ENCODE results near the gene NAGA. TPM values are rescaled to one million over a fixed set of nuclear protein-coding genes. Genes with fewer than 3 reads are reported as not detected.
A peak's percentile ranks its signal among the peaks of the same experiment; 100 is the strongest.

The NAGA gene
- total and polyA plus RNA-seq, 2 of the 4 experiments (the other 2 are of a cell fraction): 34.3 to 44.8 TPM

DNA sequence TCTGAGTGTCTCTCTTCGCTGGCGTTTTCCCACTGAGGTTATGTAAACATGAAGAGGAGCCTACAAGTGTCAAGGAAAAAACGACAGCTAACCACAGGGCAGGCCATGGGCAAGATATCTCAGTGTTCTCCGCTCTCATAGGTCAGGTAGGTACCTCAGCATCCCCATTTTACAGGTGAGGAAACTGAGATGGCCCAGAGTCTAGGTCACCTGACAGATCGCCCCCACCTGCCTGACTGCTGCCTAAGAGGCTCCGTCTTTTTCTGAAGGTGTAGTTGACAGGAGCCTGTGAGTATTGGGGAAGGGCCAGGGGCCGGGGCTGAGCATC is 20.8 kb upstream of the NAGA start:
- no peak for ATAC-seq (ENCODE audit: low read depth)
- H3K27ac ChIP-seq (ENCODE audit: insufficient read depth, low read length): no peak overlapping the region; the same call in 1 of the 2 replicates
- peak overlapping the region; percentile 56 for H3K14ac ChIP-seq (replicated peaks; ENCODE audit: low read depth, low read length)
- H3K36me3 ChIP-seq (ENCODE audit: control insufficient read depth, insufficient read depth, low read length): peaks cover 5% of the 10 kb centered on the region
- intact Hi-C loops (cut with micrococcal nuclease) (loop anchor here (1.0 to 10.0 kb wide), 5 partner anchors 163 to 383 kb away; no protein-coding TSS in a partner anchor), dilution Hi-C loops (cut with HindIII; ENCODE audit: low sequenced_read_pairs, unreplicated experiment) (no loop called here), in situ Hi-C loops (cut with MboI; ENCODE audit: low sequenced_read_pairs) (no loop called here)
- peak overlapping the region; percentile 11 to 51; a peak in 3 of 4 replicates for H4K8ac ChIP-seq (ENCODE audit: low read depth in 2 of 2, low read length in 2 of 2)
- H2AK9ac ChIP-seq (replicated peaks; ENCODE audit: low read depth, low read length, poor library complexity): peak overlapping the region; percentile 80
- ChIA-PET CTCF (interaction anchor here (0.6 to 1.7 kb wide), 11 partner anchors 16 to 353 kb away, joined by 3 to 7 read pairs (median 4); partner anchors contain the start of genes NAGA and NFAM1), POLR2A (ENCODE audit: unreplicated experiment) (interaction anchor here (0.6 to 1.3 kb wide), 2 partner anchors 45 to 353 kb away, joined by 3 to 7 read pairs; no protein-coding TSS in a partner anchor)
- no peak overlapping the region for H2BK15ac ChIP-seq (ENCODE audit: low read depth, low read length)
- 0 out of 2 replicates have a peak overlapping the region, but pooled peaks have one; percentile 23 for H2BK120ac ChIP-seq (ENCODE audit: low read depth, low read length)
- WGBS, 2 experiments (ENCODE audit: extremely low coverage in 2 of 2, insufficient read length in 1 of 2): no CpG with 5 or more reads among the region's 7 CpGs
- H4K20me1 ChIP-seq (ENCODE audit: insufficient read depth, low read length): peaks cover 14% of the 10 kb centered on the region; the same call in 1 of the 2 replicates
- no peak overlapping the region for H4K5ac ChIP-seq (ENCODE audit: low read depth, low read length)
- peak overlapping the region; percentile 82; the same call in 1 of the 2 replicates for H3K23ac ChIP-seq (ENCODE audit: low read depth, low read length)
- DNase-seq: no peak
- peak overlapping the region; percentile 22; the same call in 1 of the 2 replicates for H3K56ac ChIP-seq (ENCODE audit: extremely low read depth, insufficient read depth, low read length)
- peak overlapping the region; percentile 58 for H2AK5ac ChIP-seq (ENCODE audit: low read depth, low read length)
- peak overlapping the region; percentile 29; the same call in 1 of the 2 replicates for H3K4ac ChIP-seq (ENCODE audit: low read depth, low read length)
- BruUV-seq (replicated peaks): no TSS peak
- H3K4me1 ChIP-seq (ENCODE audit: control insufficient read depth, insufficient read depth, low read length): peaks cover 2% of the 10 kb centered on the region; the same call in 1 of the 2 replicates
- no peak overlapping the region for H2BK20ac ChIP-seq (ENCODE audit: low read depth, low read length)
- no peaks in the 10 kb centered on the region for H3K9me3 ChIP-seq (ENCODE audit: control insufficient read depth, insufficient read depth, low read length)
- H3K9me1 ChIP-seq (ENCODE audit: insufficient read depth, low read length): peaks cover 3% of the 10 kb centered on the region; the same call in 1 of the 2 replicates
- H3K79me1 ChIP-seq (ENCODE audit: low read depth in 1 of 2, low read length in 2 of 2): peaks cover 11 to 32% of the 10 kb centered on the region in 2 experiments; a peak in 3 of 4 replicates
- no peak overlapping the region for H3K18ac ChIP-seq (ENCODE audit: low read depth, low read length)
- peak overlapping the region; percentile 23 for H3K9ac ChIP-seq (ENCODE audit: low read depth, low read length)
- peak overlapping the region; percentile 63 for H3K4me2 ChIP-seq (ENCODE audit: low read depth, low read length)
- peak overlapping the region; percentile 100 for H2AFZ ChIP-seq (replicated peaks; ENCODE audit: low read length, poor library complexity)
- H4K91ac ChIP-seq (ENCODE audit: insufficient read depth, low read depth, low read length): no peak overlapping the region
- no peak overlapping the region for H2BK5ac ChIP-seq (ENCODE audit: low read depth, low read length, poor library complexity, severe bottlenecking)
- TF ChIP-seq MAZ (IDR thresholded peaks at IDR 0.05; ENCODE audit: borderline replicate concordance, low read depth, low read length) (no peak), NFE2L2 (IDR thresholded peaks at IDR 0.05; ENCODE audit: low read depth, low read length) (no peak), CTCF (conservative IDR thresholded peaks at IDR 0.05; ENCODE audit: low read depth, low read length) (no peak), RFX5 (IDR thresholded peaks at IDR 0.05; ENCODE audit: low read depth, low read length) (no peak), RCOR1 (IDR thresholded peaks at IDR 0.05; ENCODE audit: insufficient replicate concordance, low read length) (no peak), FOS (IDR thresholded peaks at IDR 0.05; ENCODE audit: low read depth, low read length) (no peak), BHLHE40 (IDR thresholded peaks at IDR 0.05; ENCODE audit: low read depth, low read length) (no peak), RAD21 (IDR thresholded peaks at IDR 0.05; ENCODE audit: low read length) (no peak), SMC3 (IDR thresholded peaks at IDR 0.05; ENCODE audit: low read depth, low read length) (no peak), MXI1 (IDR thresholded peaks at IDR 0.05; ENCODE audit: borderline replicate concordance, low read depth, low read length) (no peak), CHD1 (IDR thresholded peaks at IDR 0.05; ENCODE audit: low read depth, low read length) (no peak)
- TF ChIP-seq, protein P1, sequence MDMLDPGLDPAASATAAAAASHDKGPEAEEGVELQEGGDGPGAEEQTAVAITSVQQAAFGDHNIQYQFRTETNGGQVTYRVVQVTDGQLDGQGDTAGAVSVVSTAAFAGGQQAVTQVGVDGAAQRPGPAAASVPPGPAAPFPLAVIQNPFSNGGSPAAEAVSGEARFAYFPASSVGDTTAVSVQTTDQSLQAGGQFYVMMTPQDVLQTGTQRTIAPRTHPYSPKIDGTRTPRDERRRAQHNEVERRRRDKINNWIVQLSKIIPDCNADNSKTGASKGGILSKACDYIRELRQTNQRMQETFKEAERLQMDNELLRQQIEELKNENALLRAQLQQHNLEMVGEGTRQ (IDR thresholded peaks at IDR 0.05; ENCODE audit: low read depth, low read length): no peak
- H3K4me3 ChIP-seq (ENCODE audit: insufficient read depth, low read depth, low read length): peak overlapping the region; percentile 41
- no peaks in the 10 kb centered on the region for H3K27me3 ChIP-seq (ENCODE audit: control insufficient read depth, insufficient read depth, low read length)
